HEK293 (cell line): ENCODE results near the gene IL1R1.

Experiments used
- ATF2 ChIP-seq: fragments of 450-650 bp; formaldehyde crosslinking; IDR thresholded peaks from 2 replicates; pipeline ENCODE4 v1.5.1; 2016; ENCODE audit warnings: missing biosample characterization, missing genetic modification characterization, low read depth
- CTCF ChIP-seq: fragments of 450-650 bp; formaldehyde crosslinking; IDR thresholded peaks from 2 replicates; pipeline ENCODE4 v1.5.1; 2016; ENCODE audit warnings: missing biosample characterization, missing genetic modification characterization
- ZNF16 ChIP-seq: fragments of 450-650 bp; formaldehyde crosslinking; IDR thresholded peaks from 2 replicates; pipeline ENCODE4 v1.5.1; 2016; ENCODE audit warnings: low read depth, missing biosample characterization, missing genetic modification characterization
- ZNF785 ChIP-seq: fragments of 450-650 bp; formaldehyde crosslinking; IDR thresholded peaks from 2 replicates; pipeline ENCODE4 v1.5.1; 2016; ENCODE audit warnings: missing biosample characterization, missing genetic modification characterization

GRCh38 chr2:102193074-102193473, 50.5 kb downstream of the IL1R1 start:
- no peak for TF ChIP-seq ZNF785 (tag by site-specific recombination)
- TF ChIP-seq CTCF, result no peak
- no peak for TF ChIP-seq ATF2 (tag by site-specific recombination)
- no peak for TF ChIP-seq ZNF16
